ENCODE results near the gene TTC34. TPM values are rescaled to one million over a fixed set of nuclear protein-coding genes. Genes with fewer than 3 reads are reported as not detected.
"Not testable (repeated sequence)": the region's sequence is repeated elsewhere in the genome, so short reads cannot be mapped to it uniquely, and the experiment has no call there.

The TTC34 gene
- total and polyA plus RNA-seq, 8 donors = 0.18 to 0.99 (median 0.44) TPM

DNA sequence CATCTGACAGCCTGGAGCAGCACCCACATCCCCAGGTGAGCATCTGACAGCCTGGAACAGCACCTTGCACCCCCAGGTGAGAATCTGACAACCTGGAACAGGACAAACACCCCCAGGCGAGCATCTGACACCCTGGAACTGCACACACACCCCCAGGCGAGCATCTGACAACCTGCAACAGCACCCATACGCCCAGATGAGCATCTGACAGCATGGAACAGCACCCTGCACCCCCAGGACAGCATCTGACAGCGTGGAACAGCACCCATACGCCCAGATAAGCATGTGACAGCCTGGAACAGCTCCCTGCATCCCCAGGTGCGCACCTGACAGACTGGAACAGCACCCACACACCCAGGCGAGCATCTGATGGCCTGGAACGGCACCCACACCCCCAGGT lies 49.0 kb downstream of the TTC34 start:
- 9 to 11% methylated on average over 8 of the region's 8 CpGs for WGBS, 2 donors
- ATAC-seq; H3K4me1 ChIP-seq; H3K4me3 ChIP-seq; FAIRE-seq; H3K36me3 ChIP-seq; H3K27ac ChIP-seq; intact Hi-C loops (cut with DNase I); H3K9me3 ChIP-seq; H3K27me3 ChIP-seq; DNase-seq: not testable (repeated sequence)

DNA sequence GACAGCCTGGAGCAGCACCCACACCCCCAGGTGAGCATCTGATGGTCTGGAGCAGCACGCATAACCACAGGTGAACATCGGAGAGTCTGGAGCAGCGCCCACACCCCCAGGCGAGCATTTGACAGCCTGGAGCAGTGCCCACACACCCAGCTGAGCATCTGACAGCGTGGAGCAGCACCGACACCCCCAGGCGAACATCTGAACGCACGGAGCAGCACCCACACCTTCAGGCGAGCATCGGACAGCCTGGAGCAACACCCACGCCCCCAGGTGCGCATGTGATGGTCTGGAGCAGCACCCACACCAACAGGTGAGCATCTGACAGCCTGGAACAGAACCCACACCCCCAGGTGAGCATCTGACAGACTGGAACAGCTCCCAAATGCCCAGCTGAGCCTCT lies 49.6 kb downstream of the TTC34 start:
- H3K9me3 ChIP-seq; H3K4me3 ChIP-seq; FAIRE-seq; H3K27me3 ChIP-seq; H3K27ac ChIP-seq; H3K4me1 ChIP-seq; H3K36me3 ChIP-seq; ATAC-seq; DNase-seq; intact Hi-C loops (cut with DNase I): not testable (repeated sequence)
- WGBS, 2 donors = 25 to 28% methylated on average over 13 of the region's 13 CpGs

DNA sequence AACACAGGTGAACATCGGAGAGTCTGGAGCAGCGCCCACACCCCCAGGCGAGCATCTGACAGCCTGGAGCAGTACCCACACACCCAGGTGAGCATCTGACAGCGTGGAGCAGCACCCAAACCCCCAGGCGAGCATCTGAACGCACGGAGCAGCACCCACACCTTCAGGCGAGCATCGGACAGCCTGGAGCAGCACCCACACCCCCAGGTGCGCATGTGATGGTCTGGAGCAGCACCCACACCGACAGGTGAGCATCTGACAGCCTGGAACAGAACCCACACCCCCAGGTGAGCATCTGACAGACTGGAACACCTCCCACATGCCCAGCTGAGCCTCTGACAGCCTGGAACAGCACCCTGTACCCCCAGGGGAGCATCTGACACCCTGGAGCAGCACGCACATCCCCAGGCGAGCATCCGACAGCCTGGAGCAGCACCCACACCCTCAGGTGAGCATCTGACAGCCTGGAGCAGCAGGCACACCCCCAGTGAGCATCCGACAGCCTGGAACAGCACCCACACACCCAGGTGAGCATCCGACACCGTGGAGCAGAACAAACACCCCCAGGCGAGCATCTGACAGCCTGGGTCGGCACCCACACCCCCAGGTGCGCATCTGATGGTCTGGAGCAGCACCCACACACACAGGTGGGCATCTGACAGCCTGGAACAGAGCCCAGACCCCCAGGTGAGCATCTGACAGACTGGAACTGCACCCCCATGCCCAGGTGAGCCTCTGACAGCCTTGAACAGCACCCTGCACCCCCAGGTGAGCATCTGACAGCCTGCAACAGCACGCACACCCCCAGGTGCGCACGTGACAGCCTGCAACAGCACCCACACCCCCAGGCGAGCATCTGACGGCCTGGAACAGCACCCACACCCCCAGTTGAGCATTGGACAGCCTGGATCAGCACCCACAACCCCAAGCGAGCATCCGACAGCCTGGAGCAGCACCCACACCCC lies 50.4 kb downstream of the TTC34 start:
- 31 to 37% methylated on average over 27 of the region's 27 CpGs for WGBS, 2 donors
- H3K27ac ChIP-seq; H3K27me3 ChIP-seq; intact Hi-C loops (cut with DNase I); H3K36me3 ChIP-seq; DNase-seq; H3K4me1 ChIP-seq; H3K4me3 ChIP-seq; FAIRE-seq; ATAC-seq; H3K9me3 ChIP-seq: not testable (repeated sequence)

DNA sequence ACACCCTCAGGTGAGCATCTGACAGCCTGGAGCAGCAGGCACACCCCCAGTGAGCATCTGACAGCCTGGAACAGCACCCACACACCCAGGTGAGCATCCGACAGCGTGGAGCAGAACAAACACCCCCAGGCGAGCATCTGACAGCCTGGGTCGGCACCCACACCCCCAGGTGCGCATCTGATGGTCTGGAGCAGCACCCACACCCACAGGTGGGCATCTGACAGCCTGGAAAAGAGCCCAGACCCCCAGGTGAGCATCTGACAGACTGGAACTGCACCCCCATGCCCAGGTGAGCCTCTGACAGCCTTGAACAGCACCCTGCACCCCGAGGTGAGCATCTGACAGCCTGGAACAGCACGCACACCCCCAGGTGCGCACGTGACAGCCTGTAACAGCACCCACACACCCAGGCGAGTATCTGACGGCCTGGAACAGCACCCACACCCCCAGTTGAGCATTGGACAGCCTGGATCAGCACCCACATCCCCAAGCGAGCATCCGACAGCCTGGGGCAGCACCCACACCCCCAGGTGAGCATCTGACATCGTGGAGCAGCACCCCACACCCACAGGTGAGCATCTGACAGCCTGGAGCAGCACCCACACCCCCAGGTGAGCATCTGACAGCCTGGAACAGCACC lies 51.3 kb downstream of the TTC34 start:
- H3K4me1 ChIP-seq; H3K27ac ChIP-seq; H3K9me3 ChIP-seq; DNase-seq; intact Hi-C loops (cut with DNase I); FAIRE-seq; H3K4me3 ChIP-seq; H3K36me3 ChIP-seq; H3K27me3 ChIP-seq; ATAC-seq: not testable (repeated sequence)
- 25 to 36% methylated on average over 14 of the region's 14 CpGs for WGBS, 2 donors

DNA sequence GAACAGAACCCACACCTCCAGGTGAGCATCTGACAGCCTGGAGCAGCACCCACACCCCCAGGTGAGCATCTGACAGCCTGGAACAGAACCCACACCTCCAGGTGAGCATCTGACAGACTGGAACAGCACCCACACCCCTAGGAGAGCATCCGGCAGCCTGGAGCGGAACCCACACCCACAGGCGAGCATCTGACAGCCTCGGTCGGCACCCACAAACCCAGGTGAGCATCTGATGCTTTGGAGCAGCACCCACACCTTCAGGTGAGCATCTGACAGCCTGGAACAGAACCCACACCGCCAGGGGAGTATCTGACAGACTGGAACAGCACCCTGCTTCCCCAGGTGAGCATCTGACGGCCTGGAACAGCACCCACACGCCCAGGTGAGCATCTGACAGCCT lies 52.9 kb downstream of the TTC34 start:
- H3K27me3 ChIP-seq; ATAC-seq; FAIRE-seq; H3K4me1 ChIP-seq; H3K27ac ChIP-seq; H3K4me3 ChIP-seq; intact Hi-C loops (cut with DNase I); DNase-seq; H3K9me3 ChIP-seq; H3K36me3 ChIP-seq: not testable (repeated sequence)
- 30 to 36% methylated on average over 7 of the region's 8 CpGs for WGBS, 2 donors

DNA sequence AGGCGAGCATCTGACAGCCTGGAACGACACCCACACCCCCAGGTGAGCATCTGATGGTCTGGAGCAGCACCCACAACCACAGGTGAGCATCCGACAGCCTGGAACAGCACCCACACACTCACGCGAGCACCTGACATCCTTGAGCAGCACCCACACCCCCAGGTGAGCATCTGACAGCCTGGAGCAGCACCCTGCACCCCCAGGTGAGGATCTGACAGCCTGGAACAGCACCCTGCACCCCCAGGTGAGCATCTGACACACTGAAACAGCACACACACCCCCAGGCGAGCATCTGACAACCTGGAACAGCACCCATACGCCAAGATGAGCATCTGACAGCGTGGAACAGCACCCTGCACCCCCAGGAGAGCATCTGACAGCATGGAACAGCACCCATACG lies 106.7 kb downstream of the TTC34 start:
- H3K27ac ChIP-seq; H3K4me1 ChIP-seq; FAIRE-seq; H3K27me3 ChIP-seq; ATAC-seq; H3K36me3 ChIP-seq; H3K4me3 ChIP-seq; H3K9me3 ChIP-seq; intact Hi-C loops (cut with DNase I): not testable (repeated sequence)
- 16 to 26% methylated on average over 4 to 5 of the region's 9 CpGs for WGBS, 2 donors
- peak in 1 of 6 donors; percentile 19 for DNase-seq

DNA sequence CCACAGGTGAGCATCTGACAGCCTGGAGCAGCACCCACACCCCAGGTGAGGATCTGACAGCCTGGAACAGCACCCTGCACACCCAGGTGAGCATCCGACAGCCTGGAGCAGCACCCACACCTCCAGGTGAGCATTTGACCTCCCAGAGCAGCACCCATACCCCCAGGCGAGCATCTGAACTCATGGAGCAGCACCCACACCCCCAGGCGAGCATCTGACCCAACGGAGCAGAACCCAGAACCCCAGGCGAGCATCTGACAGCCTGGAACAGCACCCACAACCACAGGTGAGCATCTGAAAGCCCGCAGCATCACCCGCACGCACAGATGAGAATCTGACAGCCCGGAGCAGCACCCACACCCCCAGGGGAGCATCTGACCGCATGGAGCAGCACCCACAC lies 111.3 kb downstream of the TTC34 start:
- H3K4me3 ChIP-seq; H3K4me1 ChIP-seq; H3K9me3 ChIP-seq; H3K27me3 ChIP-seq; H3K27ac ChIP-seq; H3K36me3 ChIP-seq; ATAC-seq; intact Hi-C loops (cut with DNase I); FAIRE-seq: not testable (repeated sequence)
- WGBS, 2 donors = 15 to 19% methylated on average over 4 to 5 of the region's 10 CpGs
- DNase-seq = peak in 1 of 6 donors; percentile 6

DNA sequence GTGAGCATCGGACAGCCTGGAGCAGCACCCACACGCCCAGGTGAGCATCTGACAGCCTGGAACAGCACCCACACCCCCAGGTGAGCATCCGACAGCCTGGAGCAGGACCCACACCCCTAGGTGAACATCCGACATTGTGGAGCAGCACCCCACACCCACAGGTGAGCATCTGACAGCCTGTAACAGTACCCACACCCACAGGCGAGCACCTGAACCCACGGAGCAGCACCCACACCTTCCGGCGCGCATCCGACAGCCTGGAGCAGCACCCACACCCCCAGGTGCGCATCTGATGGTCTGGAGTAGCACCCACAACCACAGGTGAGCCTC lies 113.2 kb downstream of the TTC34 start:
- FAIRE-seq; intact Hi-C loops (cut with DNase I): not testable (repeated sequence)

DNA sequence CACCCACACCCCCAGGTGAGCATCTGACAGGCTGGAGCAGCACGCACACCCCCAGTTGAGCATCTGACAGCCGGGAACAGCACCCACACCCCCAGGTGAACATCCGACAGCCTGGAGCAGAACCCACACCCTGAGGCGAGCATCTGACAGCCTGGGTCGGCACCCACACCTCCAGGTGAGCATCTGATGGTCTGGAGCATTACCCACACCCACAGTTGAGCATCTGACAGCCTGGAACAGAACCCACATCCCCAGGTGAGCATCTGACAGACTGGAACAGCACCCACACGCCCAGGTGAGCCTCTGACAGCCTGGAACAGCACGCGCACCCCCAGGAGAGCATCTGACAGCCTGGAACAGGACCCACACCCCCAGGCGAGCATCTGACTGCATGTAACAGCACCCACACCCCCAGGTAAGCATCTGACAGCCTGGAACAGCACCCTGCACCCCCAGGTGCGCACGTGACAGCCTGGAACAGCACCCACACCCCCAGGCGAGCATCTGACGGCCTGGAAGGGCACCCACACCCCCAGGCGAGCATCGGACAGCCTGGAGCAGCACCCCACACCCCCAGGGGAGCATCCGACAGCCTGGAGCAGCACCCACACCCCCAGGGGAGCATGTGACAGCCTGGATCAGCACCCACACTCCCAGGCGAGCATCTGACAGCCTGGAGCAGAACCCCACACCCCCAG lies 113.7 kb downstream of the TTC34 start:
- WGBS, 2 donors = 21 to 37% methylated on average over 16 of the region's 17 CpGs
- peak in 5 of 6 donors; percentile 11 to 85 (median 30) for DNase-seq

More for the DNA sequence above, 113.2 kb downstream of the TTC34 start:
- H3K27me3 ChIP-seq, H3K9me3 ChIP-seq, H3K4me3 ChIP-seq, ATAC-seq, DNase-seq, H3K27ac ChIP-seq, H3K4me1 ChIP-seq, H3K36me3 ChIP-seq: not testable (repeated sequence)
- 35 to 49% methylated on average over 10 to 11 of the region's 11 CpGs for WGBS, 2 donors

DNA sequence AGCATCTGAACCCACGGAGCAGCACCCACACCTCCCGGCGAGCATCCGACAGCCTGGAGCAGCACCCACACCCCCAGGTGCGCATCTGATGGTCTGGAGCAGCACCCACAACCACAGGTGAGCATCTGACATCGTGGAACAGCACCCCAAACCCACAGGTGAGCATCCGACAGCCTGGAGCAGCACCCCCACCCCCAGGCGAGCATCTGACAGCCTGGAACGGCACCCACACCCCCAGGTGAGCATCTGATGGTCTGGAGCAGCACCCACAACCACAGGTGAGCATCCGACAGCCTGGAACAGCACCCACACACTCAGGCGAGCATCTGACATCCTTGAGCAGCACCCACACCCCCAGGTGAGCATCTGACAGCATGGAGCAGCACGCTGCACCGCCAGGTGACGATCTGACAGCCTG lies 114.3 kb downstream of the TTC34 start:
- ATAC-seq; H3K27ac ChIP-seq; H3K4me1 ChIP-seq; H3K27me3 ChIP-seq; H3K4me3 ChIP-seq; H3K9me3 ChIP-seq; H3K36me3 ChIP-seq; FAIRE-seq; intact Hi-C loops (cut with DNase I): not testable (repeated sequence)
- 22 to 37% methylated on average over 14 of the region's 14 CpGs for WGBS, 2 donors
- DNase-seq = peak in 2 of 6 donors; percentile 39 to 53

More for the DNA sequence above, 113.7 kb downstream of the TTC34 start:
- H3K27me3 ChIP-seq; H3K4me3 ChIP-seq; H3K27ac ChIP-seq; H3K36me3 ChIP-seq; ATAC-seq; FAIRE-seq; H3K9me3 ChIP-seq; intact Hi-C loops (cut with DNase I); H3K4me1 ChIP-seq: not testable (repeated sequence)

DNA sequence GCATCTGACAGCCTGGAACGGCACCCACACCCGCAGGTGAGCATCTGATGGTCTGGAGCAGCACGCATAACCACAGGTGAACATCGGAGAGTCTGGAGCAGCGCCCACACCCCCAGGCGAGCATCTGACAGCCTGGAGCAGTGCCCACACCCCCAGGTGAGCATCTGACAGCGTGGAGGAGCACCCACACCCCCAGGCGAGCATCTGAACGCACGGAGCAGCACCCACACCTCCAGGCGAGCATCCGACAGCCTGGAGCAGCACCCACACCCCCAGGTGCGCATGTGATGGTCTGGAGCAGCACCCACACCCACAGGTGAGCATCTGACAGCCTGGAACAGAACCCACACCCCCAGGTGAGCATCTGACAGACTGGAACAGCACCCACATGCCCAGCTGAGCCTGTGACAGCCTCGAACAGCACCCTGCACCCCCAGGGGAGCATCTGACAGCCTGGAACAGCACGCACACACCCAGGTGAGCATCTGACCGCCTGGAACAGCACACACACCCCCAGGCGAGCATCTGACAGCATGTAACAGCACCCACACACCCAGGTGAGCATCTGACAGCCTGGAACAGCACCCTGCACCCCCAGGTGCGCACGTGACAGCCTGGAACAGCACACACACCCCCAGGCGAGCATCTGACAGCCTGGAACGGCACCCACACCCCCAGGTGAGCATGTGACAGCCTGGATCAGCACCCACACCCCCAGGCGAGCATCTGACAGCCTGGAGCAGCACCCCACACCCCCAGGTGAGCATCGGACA lies 115.2 kb downstream of the TTC34 start:
- intact Hi-C loops (cut with DNase I); H3K27me3 ChIP-seq; H3K9me3 ChIP-seq; H3K36me3 ChIP-seq; H3K27ac ChIP-seq; H3K4me1 ChIP-seq; ATAC-seq; FAIRE-seq; H3K4me3 ChIP-seq: not testable (repeated sequence)
- peak in 1 of 6 donors; percentile 2 for DNase-seq
- WGBS, 2 donors = 28 to 31% methylated on average over 18 to 20 of the region's 23 CpGs

Data from pancreas (tissue), 10 donors.